GM19035 (cell line): ENCODE measurements around the gene PLCG2.
"Not testable (repeated sequence)": the region's sequence is repeated elsewhere in the genome, so short reads cannot be mapped to it uniquely, and the experiment has no call there.

Experiments used
- ATAC-seq: cut with Tn5 transposase; IDR thresholded peaks from one replicate; pipeline ENCODE4 v1.9.1; 2021; ENCODE audit not compliant: unreplicated experiment

Gene PLCG2

DNA sequence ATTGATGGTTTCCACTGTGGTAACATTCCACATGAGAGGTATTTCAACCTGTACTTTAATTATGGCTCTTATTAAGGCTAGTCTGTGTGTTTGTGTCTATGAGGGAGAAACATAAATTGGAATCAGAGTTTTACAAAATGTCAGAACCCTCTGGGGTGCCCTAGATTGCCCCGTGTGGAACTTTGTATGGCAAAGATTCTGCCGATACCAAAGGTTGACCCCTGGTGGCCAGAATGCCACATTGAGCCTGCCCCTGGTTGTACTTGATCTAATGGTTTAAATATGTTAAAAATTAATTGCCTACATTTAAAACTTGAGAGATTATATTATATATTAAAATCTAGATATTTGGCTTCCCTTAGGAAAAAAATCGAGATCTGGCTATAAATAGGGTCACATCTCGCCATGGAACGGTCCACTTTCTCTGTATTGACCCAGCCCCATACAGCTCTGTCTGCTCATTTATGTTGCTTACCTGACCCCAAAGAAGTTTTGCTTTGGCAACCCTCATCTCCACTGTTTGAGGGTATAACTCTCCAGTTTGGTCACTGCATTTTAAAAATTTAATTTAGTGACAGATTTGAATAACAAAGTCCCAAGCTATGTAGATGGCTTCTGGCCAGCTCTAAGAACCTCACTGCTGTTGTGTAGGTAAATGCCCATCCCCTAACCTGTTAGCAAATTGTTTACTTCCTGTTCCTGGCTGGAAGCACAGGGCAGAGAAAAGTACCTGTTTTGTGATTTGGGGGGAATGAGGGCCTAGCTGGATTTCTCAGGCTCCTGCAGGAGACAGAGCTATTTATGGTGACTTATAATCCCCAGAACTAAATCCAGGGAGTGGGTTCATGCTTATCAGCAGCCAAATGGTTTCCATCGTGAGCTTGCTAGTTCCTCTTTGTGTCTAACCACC, 95.0 kb downstream of the PLCG2 start:
- no peak for ATAC-seq

DNA sequence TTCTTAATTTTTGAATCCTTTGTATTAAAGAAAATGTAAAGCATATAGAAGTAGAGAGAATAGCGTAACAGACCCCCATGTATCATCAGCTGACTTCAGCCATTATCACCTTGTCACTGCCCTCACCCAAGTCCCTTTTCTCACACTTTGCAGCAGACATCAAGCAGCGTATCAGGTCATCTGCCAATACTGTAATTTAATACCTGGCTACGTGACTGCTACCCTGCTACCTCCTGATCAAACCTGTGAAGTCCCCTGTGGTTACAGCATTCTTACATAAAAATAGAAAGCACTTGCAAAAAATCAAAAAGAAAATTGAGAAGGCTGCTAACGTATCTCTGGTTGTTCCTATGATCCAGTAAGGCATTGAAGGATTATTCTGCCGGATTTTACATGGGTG, 96.4 kb downstream of the PLCG2 start:
- ATAC-seq = no peak

DNA sequence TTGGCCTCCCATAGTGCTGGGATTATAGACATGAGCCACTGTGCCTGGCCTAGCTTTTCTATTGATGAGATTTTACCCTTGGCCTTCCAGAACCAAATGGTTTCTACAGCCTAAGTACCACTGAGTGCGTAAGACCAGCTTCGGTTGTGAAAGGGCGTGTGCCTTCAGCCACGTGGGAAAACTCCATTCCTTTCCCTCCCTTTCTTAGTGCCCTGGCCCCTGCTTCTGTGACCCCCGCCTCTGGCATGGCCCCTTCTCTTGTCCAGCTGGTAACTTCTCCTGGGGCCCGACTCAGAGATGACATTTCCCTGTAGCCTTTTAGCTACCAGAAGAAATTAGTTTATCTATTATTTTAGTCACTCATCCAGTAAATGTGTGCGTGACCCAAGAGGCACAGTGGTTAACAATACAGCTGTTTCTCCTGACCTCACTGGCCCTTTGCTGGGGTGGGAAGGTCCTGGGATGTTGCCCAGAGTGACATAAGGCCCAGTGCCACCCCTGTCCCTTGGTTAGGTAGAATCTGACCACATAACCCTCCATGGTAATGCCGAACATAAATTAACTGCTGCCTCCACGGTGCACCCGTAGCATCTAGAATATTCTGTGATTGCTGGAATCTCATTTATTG, 97.3 kb downstream of the PLCG2 start:
- no peak for ATAC-seq

DNA sequence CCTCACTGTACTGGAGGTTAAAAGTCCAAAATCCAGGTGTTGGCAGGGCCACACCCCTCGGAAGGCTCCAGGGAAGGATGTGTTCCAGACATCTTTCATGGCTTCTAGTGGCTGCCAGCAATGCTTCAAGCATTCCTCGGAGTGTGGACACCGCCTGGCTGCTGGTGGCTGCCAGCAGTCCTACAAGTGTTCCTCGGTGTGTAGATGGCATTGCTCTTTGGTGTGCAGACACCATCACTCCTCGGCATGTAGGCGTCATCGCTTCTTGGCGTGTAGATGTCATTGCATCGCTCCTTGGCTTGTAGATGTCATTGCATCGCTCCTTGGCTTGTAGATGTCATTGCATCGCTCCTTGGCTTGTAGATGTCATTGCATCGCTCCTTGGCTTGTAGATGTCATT, 98.4 kb downstream of the PLCG2 start:
- ATAC-seq = not testable (repeated sequence)

GRCh38 chr16:81878529-81878928, 99.4 kb downstream of the PLCG2 start:
- ATAC-seq = no peak

- no peak for ATAC-seq
Measured at GRCh38 chr16:81879625-81880024, 100.5 kb downstream of the PLCG2 start.

DNA sequence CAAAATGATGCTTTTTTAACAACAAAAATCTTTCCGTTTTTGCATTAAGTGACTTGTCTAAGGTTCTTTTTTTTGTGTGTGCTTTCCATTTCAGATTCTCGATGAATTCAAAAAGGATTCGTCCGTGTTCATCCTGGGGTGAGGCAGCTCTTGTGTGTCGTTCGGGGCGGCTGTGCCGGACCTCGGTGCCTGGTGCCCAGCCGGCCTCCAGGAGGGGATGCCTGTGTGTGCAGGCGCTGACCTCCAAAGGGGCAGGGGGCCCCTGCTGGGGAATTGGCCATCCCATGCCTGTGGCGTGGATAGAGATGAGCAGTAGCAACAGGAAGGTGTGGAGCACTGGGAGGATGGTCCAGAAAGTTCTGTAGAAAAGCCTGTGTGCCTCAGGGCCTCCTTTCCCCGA, 101.7 kb downstream of the PLCG2 start:
- ATAC-seq = no peak

DNA sequence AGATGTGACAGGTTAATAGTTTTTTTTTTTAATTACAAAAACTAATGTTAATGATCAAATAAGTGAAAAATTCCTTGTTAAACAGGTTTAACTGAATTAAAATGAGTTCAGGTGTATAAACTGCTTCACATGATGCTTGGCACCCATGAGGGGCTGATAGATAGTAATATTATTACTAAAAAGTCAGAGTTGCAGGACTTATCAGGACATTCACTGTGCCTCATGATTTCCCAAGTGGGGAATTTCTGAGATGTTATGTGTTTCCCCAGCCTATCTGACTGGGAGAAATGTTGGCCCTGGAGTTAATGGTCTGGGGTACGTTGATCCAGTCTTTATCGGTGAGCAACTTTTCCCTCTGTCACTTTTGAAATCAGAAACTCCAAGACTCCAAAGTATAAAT, 102.1 kb downstream of the PLCG2 start:
- ATAC-seq = no peak

GRCh38 chr16:81882559-81882958, 103.5 kb downstream of the PLCG2 start:
- ATAC-seq = no peak

- ATAC-seq = no peak
Measured at GRCh38 chr16:81883235-81883634, 104.1 kb downstream of the PLCG2 start.

DNA sequence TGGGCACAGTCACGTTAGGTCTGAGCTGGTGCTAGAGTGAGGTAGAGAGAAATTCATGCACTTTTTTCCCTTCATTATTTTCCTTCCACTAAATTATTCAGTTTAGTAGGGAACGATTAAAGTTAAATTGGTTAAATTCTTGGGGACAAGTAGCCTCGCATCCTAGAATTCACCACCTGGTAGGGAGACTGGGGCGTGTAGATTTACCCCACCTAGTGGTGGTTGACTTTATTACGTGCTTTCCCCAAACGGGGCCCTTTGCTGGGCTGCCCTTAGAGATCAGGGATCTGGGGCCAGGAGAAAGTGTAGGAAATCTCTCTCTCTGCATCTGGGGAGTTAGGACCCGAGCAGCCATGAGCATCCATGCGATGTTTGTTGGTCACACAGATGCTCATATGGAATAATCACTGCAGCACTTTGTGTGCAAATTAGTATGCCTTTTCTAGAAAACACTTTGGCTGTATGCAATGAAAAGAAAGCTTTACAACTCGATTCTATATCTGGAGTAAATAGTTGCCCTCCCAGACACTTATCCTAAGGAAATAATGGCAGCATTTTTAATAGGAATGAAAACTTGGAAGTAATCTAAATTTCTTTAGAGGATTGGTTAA, 107.0 kb downstream of the PLCG2 start:
- no peak for ATAC-seq

GRCh38 chr16:81888520-81889394, 109.7 kb downstream of the PLCG2 start:
- no peak for ATAC-seq

- ATAC-seq = no peak
Measured at GRCh38 chr16:81891736-81892364, 112.8 kb downstream of the PLCG2 start.

DNA sequence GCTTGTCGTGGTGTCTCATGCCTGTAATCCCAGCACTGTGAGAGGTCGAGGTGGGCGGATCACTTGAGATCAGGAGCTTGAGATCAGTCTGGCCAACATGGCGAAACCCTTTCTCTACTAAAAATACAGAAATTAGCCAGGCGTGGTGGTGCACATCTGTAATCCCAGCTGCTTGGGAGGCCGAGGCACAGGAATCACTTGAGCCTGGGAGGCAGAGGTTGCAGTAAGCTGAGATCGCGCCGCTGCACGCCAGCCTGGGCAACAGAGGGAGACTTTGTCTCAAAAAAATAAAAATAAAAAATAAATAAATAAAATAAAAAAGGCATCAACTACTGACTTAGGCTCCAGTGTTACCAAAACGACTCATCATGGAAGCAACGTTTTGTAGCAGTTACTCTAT, 115.5 kb downstream of the PLCG2 start:
- ATAC-seq = no peak

GRCh38 chr16:81896902-81897301, 117.8 kb downstream of the PLCG2 start:
- no peak for ATAC-seq

DNA sequence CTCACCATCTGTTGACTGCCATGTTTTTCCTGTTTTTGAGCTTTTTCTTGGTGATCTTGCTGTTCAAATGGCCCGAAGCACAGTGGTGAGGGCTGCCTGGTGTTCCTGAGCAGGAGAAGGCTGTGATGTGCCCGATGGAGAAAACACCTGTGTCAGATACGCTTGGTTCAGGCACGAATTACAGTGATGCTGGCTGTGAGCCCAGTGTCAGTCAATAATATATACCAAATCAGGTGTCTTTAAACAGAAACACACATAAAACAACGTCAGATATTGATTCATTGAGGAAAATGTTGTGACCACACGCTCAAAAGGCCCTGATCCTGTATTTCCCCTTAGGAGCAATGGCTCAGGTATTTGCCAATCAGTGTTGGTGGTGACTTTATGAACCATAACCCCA, 120.5 kb downstream of the PLCG2 start:
- ATAC-seq = no peak

GRCh38 chr16:81900014-81900413, 120.9 kb downstream of the PLCG2 start:
- no peak for ATAC-seq

DNA sequence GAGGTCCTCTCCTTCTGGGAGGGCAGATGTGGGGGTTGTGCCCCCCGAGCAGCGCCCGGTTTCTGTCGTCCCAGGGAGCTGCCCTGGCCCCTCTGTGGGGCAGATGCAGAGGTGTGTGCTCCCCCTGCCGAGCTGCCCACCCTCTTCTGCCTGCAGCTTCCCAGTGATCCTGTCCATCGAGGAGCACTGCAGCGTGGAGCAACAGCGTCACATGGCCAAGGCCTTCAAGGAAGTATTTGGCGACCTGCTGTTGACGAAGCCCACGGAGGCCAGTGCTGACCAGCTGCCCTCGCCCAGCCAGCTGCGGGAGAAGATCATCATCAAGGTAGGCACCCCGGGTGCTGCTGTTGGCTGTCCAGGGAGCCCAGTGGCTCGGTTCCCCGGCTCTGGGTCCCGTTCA, 121.4 kb downstream of the PLCG2 start:
- no peak for ATAC-seq

- no peak for ATAC-seq
Measured at GRCh38 chr16:81901484-81901883, 122.4 kb downstream of the PLCG2 start.

DNA sequence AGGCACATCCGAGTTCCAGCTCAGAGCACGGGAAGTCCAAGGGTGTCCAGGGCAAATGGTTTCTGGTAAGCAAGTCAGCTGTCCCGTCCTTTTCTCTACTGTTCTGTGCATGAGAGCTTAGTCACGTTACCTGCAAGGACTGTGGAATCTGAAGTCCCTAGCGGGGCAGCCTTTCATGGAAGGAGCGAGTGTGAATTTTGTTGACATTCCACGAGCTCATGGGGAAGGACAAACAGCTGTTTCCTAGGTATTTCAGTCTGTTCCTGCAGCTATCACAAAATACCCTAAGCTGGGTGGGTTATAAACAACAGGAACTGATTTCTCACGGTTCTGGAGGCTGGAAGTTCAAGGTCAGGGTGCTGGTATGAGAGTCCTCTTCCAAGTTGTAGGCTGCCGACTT, 122.9 kb downstream of the PLCG2 start:
- ATAC-seq = no peak

DNA sequence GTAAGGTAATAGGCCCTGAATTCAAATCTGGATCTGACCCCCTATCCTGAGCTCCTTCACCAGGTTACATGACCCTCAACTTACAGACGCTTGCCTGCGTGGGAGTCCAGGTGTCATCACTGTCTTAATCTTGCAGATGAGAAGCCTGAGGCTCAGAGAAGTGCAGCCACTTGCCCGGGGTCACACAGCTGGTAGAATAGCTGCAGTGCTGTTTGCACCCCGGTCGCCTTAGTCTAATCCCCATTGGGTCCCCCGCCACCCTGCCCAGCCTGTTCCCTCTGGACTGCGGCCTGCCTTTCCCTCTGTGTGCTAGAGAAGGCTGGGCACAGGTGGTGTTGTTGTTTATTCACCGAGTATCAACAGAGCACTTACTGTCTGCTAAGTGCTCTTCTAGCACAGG, 125.2 kb downstream of the PLCG2 start:
- no peak for ATAC-seq
